Skeletal muscle satellite cell (primary cell): Measurements from ENCODE around the gene ROR1.

Experiments used
- H3K27me3 ChIP-seq: 2 replicates; pipeline ENCODE4 v1.7.0; 2013; ENCODE audit warnings: low read length; ENCODE audit not compliant: control insufficient read depth, insufficient read depth
- H3K36me3 ChIP-seq: 2 replicates; pipeline ENCODE4 v1.7.0; 2013; ENCODE audit warnings: mild to moderate bottlenecking, control low read depth, low read length; ENCODE audit not compliant: insufficient read depth
- H3K4me1 ChIP-seq: 2 replicates; pipeline ENCODE4 v1.7.0; 2013; ENCODE audit warnings: low read length; ENCODE audit not compliant: control insufficient read depth, insufficient read depth
- H3K4me2 ChIP-seq: 2 replicates; pipeline ENCODE4 v1.7.0; 2013; ENCODE audit warnings: mild to moderate bottlenecking, low read length
- H3K4me3 ChIP-seq: 2 replicates; pipeline ENCODE4 v1.7.0; 2013; ENCODE audit warnings: low read length
- H3K9ac ChIP-seq: 2 replicates; pipeline ENCODE4 v1.7.0; 2013; ENCODE audit warnings: mild to moderate bottlenecking, low read depth, low read length, moderate library complexity
- H3K9me3 ChIP-seq: replicated peaks from 2 replicates; pipeline ENCODE4 v1.7.0; 2013; ENCODE audit warnings: mild to moderate bottlenecking, control low read depth, low read length

Gene ROR1

DNA sequence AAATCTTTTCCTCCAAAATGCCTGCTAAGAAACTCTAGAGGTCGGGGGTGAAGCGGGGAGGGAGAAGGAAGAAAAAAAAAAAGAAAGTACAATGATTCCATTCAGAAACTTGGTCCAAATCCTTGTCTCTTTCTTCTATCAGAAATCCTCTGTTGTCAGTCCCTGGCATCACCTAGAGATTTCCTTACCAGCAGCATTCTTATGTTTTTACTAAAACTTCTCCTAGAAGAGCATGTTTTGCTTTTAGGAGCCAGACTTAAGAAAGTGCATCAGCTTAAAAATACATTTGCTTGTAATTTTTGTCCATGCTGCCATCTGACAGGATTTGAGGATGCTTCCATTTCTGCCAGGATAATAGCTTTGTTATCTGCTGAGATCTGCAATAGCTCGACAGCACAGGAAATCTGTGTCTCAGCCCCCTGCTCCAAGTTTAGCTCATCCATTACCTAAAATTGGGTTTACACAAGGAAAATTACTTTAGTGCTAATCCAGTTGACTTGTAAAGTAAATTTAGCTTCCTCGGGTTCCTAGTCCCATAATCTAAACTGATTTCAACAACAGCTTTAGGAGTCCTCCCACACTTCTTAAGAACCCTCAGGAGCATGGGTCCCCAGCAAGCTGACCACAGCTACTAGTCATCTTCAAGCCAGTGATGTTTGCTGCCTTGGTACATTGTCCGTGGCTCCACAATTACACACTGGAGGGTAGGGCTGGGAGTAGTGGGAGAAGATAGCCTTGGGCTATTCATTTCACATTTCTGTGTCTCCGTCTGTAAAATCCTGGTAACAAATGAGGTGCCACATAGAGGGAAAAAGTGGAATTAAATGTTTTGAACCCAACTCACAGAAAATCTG lies 337.3 kb downstream of the ROR1 start:
- Histone ChIP-seq H3K4me2 (no peak overlapping the region), H3K9ac (no peak overlapping the region), H3K27me3 (no peaks in the 10 kb centered on the region), H3K4me1 (peaks cover 19% of the 10 kb centered on the region), H3K36me3 (no peaks in the 10 kb centered on the region), H3K4me3 (no peak overlapping the region), H3K9me3 (no peaks in the 10 kb centered on the region)

DNA sequence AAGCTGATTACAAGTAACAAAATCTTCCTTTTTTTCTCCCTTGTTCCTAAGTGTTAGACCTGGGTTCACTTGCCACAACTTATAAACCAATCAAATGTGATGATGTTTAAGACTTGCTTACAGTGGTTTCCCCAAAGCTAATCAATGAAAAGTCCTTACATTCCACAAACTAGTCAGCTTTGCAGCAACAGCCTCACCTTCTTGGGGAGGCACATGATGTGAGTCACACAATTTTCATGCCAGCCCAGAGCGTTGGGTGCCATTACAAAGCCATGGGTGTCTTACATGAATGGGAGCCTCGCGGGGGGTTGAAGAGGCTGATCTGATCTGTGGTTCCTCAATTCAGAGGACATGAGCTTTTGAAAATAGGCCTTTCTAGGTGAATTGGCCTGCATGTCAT lies 338.0 kb downstream of the ROR1 start:
- Histone ChIP-seq H3K4me2 (no peak overlapping the region), H3K36me3 (no peaks in the 10 kb centered on the region), H3K4me3 (no peak overlapping the region), H3K27me3 (no peaks in the 10 kb centered on the region), H3K4me1 (peaks cover 19% of the 10 kb centered on the region), H3K9ac (no peak overlapping the region), H3K9me3 (no peaks in the 10 kb centered on the region)

DNA sequence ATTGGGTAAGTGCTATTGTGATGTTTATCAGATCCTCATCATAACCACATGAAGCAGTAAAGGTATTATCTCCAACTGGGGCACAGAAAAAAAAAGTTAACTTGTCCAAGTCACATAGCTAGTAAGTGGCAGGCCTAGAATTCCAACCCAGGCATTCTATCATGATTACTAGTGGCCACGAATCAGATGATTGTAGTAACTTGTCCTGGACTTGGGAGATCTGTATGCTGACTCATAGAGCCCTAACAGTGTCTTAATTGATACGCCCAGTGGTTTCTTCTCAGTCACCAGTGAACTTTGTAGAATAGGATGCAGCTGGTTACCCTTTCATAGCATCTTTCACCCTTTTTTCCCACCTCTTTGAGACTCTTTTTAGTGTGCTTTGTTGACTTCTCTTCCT lies 338.5 kb downstream of the ROR1 start:
- Histone ChIP-seq H3K36me3 (no peaks in the 10 kb centered on the region), H3K9me3 (no peaks in the 10 kb centered on the region)

DNA sequence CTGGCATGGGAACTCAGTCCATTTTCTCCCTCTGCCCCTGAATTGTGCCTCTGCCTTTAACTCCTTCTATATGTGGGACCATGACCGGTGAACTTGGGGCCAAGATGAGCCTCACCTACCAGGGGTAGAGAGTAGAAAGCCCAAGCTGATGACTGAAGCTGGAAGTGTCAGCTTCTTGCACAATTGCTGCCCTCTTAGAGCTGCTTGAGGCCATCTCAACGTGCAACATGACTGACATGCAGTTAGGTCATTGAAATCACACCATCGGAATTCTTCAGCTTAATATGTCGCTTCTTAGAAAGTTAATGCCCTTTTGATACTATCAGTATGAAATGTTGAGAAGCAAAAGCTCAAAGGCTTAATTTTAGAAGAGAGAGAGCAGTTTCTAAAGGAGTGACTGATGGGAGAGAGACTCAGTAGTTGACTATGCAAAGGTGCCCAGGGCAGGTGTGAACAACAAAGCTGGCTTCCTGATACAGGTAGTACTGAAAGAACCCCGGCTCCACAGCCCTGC lies 340.3 kb downstream of the ROR1 start:
- peaks cover 23% of the 10 kb centered on the region for H3K4me1 ChIP-seq
- no peaks in the 10 kb centered on the region for H3K27me3 ChIP-seq
- H3K4me2 ChIP-seq: no peak overlapping the region
- H3K4me3 ChIP-seq: no peak overlapping the region
- no peak overlapping the region for H3K9ac ChIP-seq
- H3K9me3 ChIP-seq: no peaks in the 10 kb centered on the region
- no peaks in the 10 kb centered on the region for H3K36me3 ChIP-seq

More for the DNA sequence above, 338.5 kb downstream of the ROR1 start:
- Histone ChIP-seq H3K4me2 (no peak overlapping the region), H3K27me3 (no peaks in the 10 kb centered on the region), H3K4me1 (peaks cover 19% of the 10 kb centered on the region), H3K9ac (no peak overlapping the region), H3K4me3 (no peak overlapping the region)

DNA sequence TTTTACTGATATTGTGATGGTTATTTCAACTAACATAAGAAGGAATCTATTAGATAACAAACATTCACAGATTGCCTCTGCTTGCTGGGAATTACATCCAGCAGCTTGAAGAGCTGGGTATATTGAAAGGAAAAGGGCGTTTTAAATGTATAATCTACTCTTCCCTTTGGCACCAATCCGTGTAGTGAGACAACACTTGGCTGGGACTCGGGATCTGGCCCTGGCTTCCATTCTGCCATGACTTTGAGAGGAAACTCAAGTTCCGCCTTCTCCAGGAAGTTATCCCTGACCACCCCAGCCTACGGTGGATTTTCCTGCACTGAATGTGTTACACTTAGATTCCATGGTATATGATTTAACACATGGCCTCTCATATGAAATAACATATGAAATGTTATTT lies 342.7 kb downstream of the ROR1 start:
- H3K9me3 ChIP-seq: no peaks in the 10 kb centered on the region
- H3K36me3 ChIP-seq: no peaks in the 10 kb centered on the region
- H3K4me1 ChIP-seq: peaks cover 17% of the 10 kb centered on the region
- no peak overlapping the region for H3K4me2 ChIP-seq
- no peak overlapping the region for H3K9ac ChIP-seq
- H3K4me3 ChIP-seq: no peak overlapping the region
- H3K27me3 ChIP-seq: no peaks in the 10 kb centered on the region

DNA sequence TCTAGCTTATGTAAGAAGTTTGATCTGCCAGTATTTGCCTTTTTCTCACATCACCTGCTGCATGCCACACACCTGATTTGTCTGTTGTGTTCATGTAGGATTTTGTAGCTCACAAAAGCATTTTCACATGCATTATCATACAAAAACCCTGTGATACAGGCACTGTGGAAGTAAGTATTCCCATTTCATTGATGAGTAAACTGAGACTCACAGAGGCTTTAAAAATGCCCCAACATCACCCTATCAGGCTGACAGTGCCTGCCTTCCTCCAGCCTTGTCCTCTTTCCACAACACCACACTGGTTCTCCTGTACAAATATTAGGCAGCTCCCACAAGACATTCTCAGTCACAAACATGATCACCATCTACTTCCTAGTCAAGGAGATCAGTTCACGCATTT lies 343.7 kb downstream of the ROR1 start:
- H3K9me3 ChIP-seq: no peaks in the 10 kb centered on the region
- H3K27me3 ChIP-seq: no peaks in the 10 kb centered on the region
- H3K9ac ChIP-seq: no peak overlapping the region
- H3K36me3 ChIP-seq: no peaks in the 10 kb centered on the region
- no peak overlapping the region for H3K4me3 ChIP-seq
- peaks cover 17% of the 10 kb centered on the region for H3K4me1 ChIP-seq
- H3K4me2 ChIP-seq: no peak overlapping the region

DNA sequence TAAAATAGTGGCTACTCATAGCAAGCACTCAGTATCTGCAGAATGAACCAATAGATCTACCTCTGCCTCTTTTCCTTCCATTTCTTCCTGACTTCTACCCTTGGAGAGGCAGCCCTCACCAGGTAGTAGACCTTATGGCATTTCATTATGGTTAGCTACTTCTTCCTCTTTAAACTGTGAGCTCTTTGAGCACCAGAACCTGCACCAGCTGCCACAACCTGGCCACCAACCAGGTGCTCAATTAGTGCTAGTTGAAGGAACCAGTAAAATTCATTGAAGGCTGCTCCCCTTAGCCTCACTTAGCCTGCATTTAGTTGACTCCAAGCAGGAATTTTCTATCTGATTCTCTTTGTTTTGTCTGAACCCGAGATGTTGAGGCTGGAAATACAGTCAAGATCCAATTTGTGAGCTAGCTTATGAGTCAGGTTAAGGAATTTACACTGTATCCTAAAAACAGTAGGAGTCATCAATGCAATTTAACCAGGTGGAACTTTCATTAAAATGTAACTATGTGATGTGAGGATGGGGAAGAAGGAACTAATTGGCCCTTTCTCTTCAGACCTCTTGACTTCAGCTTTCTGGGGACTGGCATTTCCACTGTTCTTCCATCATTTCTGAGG lies 348.1 kb downstream of the ROR1 start:
- H3K36me3 ChIP-seq: no peaks in the 10 kb centered on the region
- no peak overlapping the region for H3K4me2 ChIP-seq
- peaks cover 14% of the 10 kb centered on the region for H3K4me1 ChIP-seq
- H3K4me3 ChIP-seq: no peak overlapping the region
- H3K27me3 ChIP-seq: no peaks in the 10 kb centered on the region
- no peak overlapping the region for H3K9ac ChIP-seq
- no peaks in the 10 kb centered on the region for H3K9me3 ChIP-seq

DNA sequence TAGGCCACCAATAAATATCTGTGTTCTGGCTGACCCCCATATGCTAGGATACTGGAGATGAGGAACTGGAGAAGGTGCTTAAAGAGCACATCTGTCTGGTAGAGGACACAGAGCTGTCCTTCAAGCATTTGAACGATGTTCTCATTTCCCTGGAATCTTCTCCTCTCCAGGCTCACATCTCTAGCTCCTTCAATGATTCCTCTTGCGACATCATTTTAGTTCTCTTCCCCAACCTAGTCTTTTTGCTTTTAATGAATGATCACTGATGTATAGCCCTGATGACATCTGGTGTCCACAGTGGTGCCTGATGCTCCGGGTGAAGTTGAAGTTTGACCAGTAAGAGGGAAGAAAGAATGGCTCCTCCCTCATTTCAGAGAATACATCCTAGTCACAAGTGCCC lies 348.8 kb downstream of the ROR1 start:
- H3K4me3 ChIP-seq: no peak overlapping the region
- peaks cover 14% of the 10 kb centered on the region for H3K4me1 ChIP-seq
- no peaks in the 10 kb centered on the region for H3K36me3 ChIP-seq
- H3K4me2 ChIP-seq: no peak overlapping the region
- no peaks in the 10 kb centered on the region for H3K9me3 ChIP-seq
- no peak overlapping the region for H3K9ac ChIP-seq
- no peaks in the 10 kb centered on the region for H3K27me3 ChIP-seq

DNA sequence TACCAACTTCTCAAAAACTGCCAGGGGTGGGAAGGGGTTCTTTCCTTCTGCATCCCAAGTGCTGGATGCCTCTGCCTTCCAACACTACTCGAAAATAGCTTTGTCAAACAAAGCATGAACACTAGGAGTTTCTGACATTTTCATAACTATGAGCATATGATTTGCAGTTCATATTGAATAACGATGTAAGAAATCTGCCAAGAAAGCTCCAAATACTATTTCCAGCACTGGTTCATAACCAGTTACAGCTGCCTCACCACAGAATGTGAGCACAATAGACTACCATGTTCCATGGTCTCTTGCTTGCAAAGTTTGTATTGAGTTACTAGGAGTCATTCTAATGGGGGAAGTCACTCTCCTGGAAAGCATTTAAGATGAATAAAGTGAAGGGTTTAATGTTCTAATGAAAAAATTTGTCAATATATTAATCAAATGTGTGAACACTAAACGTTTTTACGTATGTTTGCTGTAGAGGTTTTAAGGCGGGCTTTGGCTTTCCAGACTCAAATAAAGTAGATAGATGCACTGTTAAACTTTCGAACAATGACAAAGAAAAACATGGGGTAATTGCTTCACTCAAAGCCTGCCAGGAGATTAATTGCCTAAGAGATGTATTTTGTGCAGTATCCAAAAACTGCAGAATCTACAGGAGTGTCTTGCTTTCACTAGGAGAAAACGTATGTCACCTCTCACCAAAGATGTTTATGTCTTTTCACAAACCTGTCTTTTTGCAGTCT lies 351.1 kb downstream of the ROR1 start:
- H3K27me3 ChIP-seq: no peaks in the 10 kb centered on the region
- peaks cover 16% of the 10 kb centered on the region for H3K4me1 ChIP-seq

DNA sequence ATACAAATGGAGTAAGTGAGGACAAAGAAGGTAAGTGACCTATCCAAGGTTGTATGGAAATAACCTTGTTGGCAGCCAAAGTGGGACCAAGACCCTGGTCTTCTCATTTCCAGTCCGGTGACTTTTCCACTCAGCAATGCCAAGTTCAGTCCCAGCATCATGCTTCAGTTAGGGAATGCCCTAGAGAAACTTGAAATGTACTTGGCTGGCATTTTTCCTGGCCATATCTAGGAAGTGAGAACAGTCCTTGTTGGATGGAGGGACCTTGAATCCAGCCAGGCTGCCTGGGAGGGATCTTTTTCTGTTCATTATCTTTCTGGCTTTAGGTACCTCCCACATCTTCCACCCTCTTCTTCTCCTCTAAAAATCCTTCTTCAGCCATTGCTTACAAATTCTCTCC lies 352.8 kb downstream of the ROR1 start:
- no peaks in the 10 kb centered on the region for H3K36me3 ChIP-seq
- no peaks in the 10 kb centered on the region for H3K9me3 ChIP-seq
- no peak overlapping the region for H3K9ac ChIP-seq
- no peak overlapping the region for H3K4me2 ChIP-seq
- H3K4me1 ChIP-seq: peaks cover 20% of the 10 kb centered on the region
- no peak overlapping the region for H3K4me3 ChIP-seq
- H3K27me3 ChIP-seq: no peaks in the 10 kb centered on the region

More for the DNA sequence above, 351.1 kb downstream of the ROR1 start:
- Histone ChIP-seq H3K4me2 (no peak overlapping the region), H3K9ac (no peak overlapping the region), H3K36me3 (no peaks in the 10 kb centered on the region), H3K4me3 (no peak overlapping the region), H3K9me3 (no peaks in the 10 kb centered on the region)

DNA sequence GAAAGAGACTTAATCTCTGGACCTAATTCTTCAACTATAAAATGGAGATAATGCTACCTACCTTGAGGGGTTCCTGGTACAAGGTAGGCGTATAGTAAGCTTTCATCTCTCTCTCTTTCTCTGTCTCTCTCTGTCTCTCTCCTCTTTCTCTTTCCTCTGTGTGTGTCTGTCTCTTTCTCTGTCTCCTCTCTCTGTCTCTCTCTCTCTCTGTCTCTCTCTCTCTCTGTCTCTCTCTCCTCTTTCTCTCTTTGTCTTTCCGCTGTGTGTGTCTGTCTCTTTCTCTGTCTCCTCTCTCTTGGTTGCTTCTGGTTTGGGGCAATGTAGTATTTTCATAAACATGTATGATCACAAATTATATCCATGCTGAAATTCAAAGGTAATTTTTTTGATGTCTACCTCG lies 353.5 kb downstream of the ROR1 start:
- H3K27me3 ChIP-seq: no peaks in the 10 kb centered on the region
- no peaks in the 10 kb centered on the region for H3K36me3 ChIP-seq
- H3K9ac ChIP-seq: no peak overlapping the region
- H3K4me2 ChIP-seq: no peak overlapping the region
- no peaks in the 10 kb centered on the region for H3K9me3 ChIP-seq
- H3K4me1 ChIP-seq: peaks cover 13% of the 10 kb centered on the region
- no peak overlapping the region for H3K4me3 ChIP-seq
